RKO (cell line): ENCODE results near the gene CABP2.

Experiments used
- DNase-seq: peaks from one replicate; pipeline ENCODE4 v3.0.0-alpha.2; 2016; ENCODE audit warnings: low spot score

Gene CABP2

GRCh38 chr11:67507864-67508485 lies 15.3 kb downstream of the CABP2 start, which contains the start of gene CDK2AP2:
TSS of gene CDK2AP2 (minus strand) at chr11:67508162. CDS start at chr11:67508082, 80 bp downstream.
- DNase-seq = peak; percentile 99

GRCh38 chr11:67507242-67507863 lies 15.9 kb downstream of the CABP2 start:
- peak; percentile 86 for DNase-seq

GRCh38 chr11:67506426-67507051 lies 16.7 kb downstream of the CABP2 start:
- no peak for DNase-seq

- DNase-seq = peak; percentile 98
Observed at GRCh38 chr11:67505605-67506396, 17.4 kb downstream of the CABP2 start.

- peak; percentile 67 for DNase-seq
Observed at GRCh38 chr11:67504950-67505581, 18.2 kb downstream of the CABP2 start, which contains the start of gene PITPNM1. TSS of gene PITPNM1 (minus strand) at chr11:67505363. CDS start at chr11:67504180, 1,183 bp downstream.

- peak; percentile 65 for DNase-seq
Observed at GRCh38 chr11:67504005-67504949, 19.0 kb downstream of the CABP2 start.

- no peak for DNase-seq
Observed at GRCh38 chr11:67503119-67504004, 19.9 kb downstream of the CABP2 start.

GRCh38 chr11:67502328-67502979 lies 20.8 kb downstream of the CABP2 start:
- no peak for DNase-seq

- DNase-seq = no peak
Observed at GRCh38 chr11:67501854-67502253, 21.4 kb downstream of the CABP2 start.

GRCh38 chr11:67500831-67501715 lies 22.2 kb downstream of the CABP2 start:
- DNase-seq = no peak

- DNase-seq = no peak
Observed at GRCh38 chr11:67500484-67500821, 22.8 kb downstream of the CABP2 start.

GRCh38 chr11:67499808-67500483 lies 23.3 kb downstream of the CABP2 start:
- no peak for DNase-seq

- DNase-seq = no peak
Observed at GRCh38 chr11:67498544-67498972, 24.7 kb downstream of the CABP2 start.

GRCh38 chr11:67497656-67498291 lies 25.5 kb downstream of the CABP2 start:
- no peak for DNase-seq

GRCh38 chr11:67496113-67496512 lies 27.1 kb downstream of the CABP2 start:
- no peak for DNase-seq

- no peak for DNase-seq
Observed at GRCh38 chr11:67495234-67496005, 27.8 kb downstream of the CABP2 start.
